Measurements from ENCODE around the gene SIPA1L3. TPM values are rescaled to one million over a fixed set of nuclear protein-coding genes. Genes with fewer than 3 reads are reported as not detected.
A peak's percentile ranks its signal among the peaks of the same experiment; 100 is the strongest.

The SIPA1L3 gene
- total and polyA plus RNA-seq, 9 of the 15 experiments (the other 6 are each of a cell fraction or from before 2014, with no cell fraction given): 0.01 to 6.1 (median 2.5) TPM

- TF ChIP-seq, protein P1, sequence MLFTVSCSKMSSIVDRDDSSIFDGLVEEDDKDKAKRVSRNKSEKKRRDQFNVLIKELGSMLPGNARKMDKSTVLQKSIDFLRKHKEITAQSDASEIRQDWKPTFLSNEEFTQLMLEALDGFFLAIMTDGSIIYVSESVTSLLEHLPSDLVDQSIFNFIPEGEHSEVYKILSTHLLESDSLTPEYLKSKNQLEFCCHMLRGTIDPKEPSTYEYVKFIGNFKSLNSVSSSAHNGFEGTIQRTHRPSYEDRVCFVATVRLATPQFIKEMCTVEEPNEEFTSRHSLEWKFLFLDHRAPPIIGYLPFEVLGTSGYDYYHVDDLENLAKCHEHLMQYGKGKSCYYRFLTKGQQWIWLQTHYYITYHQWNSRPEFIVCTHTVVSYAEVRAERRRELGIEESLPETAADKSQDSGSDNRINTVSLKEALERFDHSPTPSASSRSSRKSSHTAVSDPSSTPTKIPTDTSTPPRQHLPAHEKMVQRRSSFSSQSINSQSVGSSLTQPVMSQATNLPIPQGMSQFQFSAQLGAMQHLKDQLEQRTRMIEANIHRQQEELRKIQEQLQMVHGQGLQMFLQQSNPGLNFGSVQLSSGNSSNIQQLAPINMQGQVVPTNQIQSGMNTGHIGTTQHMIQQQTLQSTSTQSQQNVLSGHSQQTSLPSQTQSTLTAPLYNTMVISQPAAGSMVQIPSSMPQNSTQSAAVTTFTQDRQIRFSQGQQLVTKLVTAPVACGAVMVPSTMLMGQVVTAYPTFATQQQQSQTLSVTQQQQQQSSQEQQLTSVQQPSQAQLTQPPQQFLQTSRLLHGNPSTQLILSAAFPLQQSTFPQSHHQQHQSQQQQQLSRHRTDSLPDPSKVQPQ (CRISPR knock-in tag; IDR thresholded peaks at IDR 0.05; ENCODE audit: borderline replicate concordance): no peak
- TF ChIP-seq COPS2 (conservative IDR thresholded peaks at IDR 0.05) (no peak), SREBF2 (CRISPR knock-in tag; IDR thresholded peaks at IDR 0.05) (no peak), ARHGAP35 (IDR thresholded peaks at IDR 0.05; ENCODE audit: partially characterized antibody) (peak; percentile 53), ZC3H8 (IDR thresholded peaks at IDR 0.05) (no peak), RCOR1 (IDR thresholded peaks at IDR 0.05; ENCODE audit: borderline replicate concordance in 1 of 2, low read depth in 2 of 2, low read length in 2 of 2) (no peak), DDX20 (tag; IDR thresholded peaks at IDR 0.05; ENCODE audit: low read depth) (no peak), MAFF (IDR thresholded peaks at IDR 0.05; ENCODE audit: low read length) (no peak), PHF20 (IDR thresholded peaks at IDR 0.05; ENCODE audit: partially characterized antibody) (peak; percentile 17), SETDB1 (IDR thresholded peaks at IDR 0.05; ENCODE audit: low read length) (no peak), ASH1L (IDR thresholded peaks at IDR 0.05; ENCODE audit: borderline replicate concordance, low read depth, partially characterized antibody) (no peak), ZNF311 (CRISPR knock-in tag; IDR thresholded peaks at IDR 0.05) (no peak), CEBPB (tag; IDR thresholded peaks at IDR 0.05) (no peak), SMARCA5 (IDR thresholded peaks at IDR 0.05) (peak; percentile 55; the same call in 1 of the 2 replicates), RUNX1 (IDR thresholded peaks at IDR 0.05; ENCODE audit: low read depth) (no peak), CBX3 (IDR thresholded peaks at IDR 0.05; ENCODE audit: borderline replicate concordance in 1 of 2, low read length in 2 of 2) (no peak), MLLT1 (IDR thresholded peaks at IDR 0.05) (no peak), EGR1 (conservative IDR thresholded peaks at IDR 0.05) (0 out of 2 replicates have a peak, but pooled peaks have one; percentile 13), TRIM24 (IDR thresholded peaks at IDR 0.05) (peak in 1 of 2 experiments; percentile 9; a peak in 1 of 4 replicates), ZNF24 (IDR thresholded peaks at IDR 0.05) (no peak), PKNOX1 (IDR thresholded peaks at IDR 0.05) (no peak)
- TF ChIP-seq, protein P2, sequence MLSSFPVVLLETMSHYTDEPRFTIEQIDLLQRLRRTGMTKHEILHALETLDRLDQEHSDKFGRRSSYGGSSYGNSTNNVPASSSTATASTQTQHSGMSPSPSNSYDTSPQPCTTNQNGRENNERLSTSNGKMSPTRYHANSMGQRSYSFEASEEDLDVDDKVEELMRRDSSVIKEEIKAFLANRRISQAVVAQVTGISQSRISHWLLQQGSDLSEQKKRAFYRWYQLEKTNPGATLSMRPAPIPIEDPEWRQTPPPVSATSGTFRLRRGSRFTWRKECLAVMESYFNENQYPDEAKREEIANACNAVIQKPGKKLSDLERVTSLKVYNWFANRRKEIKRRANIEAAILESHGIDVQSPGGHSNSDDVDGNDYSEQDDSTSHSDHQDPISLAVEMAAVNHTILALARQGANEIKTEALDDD (IDR thresholded peaks at IDR 0.05): no peak
- TF ChIP-seq, protein P3, sequence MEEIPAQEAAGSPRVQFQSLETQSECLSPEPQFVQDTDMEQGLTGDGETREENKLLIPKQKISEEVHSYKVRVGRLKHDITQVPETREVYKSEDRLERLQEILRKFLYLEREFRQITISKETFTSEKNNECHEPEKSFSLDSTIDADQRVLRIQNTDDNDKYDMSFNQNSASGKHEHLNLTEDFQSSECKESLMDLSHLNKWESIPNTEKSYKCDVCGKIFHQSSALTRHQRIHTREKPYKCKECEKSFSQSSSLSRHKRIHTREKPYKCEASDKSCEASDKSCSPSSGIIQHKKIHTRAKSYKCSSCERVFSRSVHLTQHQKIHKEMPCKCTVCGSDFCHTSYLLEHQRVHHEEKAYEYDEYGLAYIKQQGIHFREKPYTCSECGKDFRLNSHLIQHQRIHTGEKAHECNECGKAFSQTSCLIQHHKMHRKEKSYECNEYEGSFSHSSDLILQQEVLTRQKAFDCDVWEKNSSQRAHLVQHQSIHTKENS (CRISPR knock-in tag; IDR thresholded peaks at IDR 0.05): no peak
Measured at GRCh38 chr19:38223119-38223523, 316.1 kb downstream of the SIPA1L3 start (continued).

Data from K562 (cell line).